Measurements from ENCODE around the gene CXorf66. TPM values are rescaled to one million over a fixed set of nuclear protein-coding genes. Genes with fewer than 3 reads are reported as not detected.

Gene CXorf66, protein sequence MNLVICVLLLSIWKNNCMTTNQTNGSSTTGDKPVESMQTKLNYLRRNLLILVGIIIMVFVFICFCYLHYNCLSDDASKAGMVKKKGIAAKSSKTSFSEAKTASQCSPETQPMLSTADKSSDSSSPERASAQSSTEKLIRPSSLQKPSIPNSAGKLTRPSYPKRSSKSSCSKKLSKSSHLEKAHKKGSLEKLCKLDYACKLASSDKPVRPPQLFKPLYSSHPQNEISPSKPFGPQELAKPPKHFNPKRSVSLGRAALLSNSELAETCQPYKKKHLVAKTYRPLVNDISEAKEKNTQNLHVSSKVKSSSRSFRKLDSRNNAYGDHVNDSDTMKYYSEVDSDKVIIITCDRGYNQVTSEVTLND
- total RNA-seq: not detected

DNA sequence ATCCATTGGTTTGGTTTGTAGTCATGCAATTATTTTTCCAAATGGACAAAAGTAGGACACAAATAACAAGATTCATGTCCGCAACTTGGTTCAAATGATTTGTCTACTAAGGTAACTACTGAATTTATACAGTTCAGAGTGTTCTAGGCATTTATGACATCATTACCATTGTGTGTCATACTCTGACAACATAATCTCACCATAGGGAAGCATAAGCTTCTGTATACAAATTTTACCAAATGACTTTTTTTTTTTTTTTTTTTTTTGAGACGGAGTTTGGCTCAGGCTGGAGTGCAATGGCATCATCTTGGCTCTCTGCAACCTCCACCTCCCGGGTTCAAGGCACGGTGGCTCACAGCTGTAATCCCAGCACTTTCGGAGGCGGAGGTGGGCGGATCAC is at the start of gene CXorf66:
Gene CXorf66, minus strand, starts transcription at position 101 of the 400 bp plus-strand sequence. Its CDS starts 25 bp downstream, at position 76.

DNA sequence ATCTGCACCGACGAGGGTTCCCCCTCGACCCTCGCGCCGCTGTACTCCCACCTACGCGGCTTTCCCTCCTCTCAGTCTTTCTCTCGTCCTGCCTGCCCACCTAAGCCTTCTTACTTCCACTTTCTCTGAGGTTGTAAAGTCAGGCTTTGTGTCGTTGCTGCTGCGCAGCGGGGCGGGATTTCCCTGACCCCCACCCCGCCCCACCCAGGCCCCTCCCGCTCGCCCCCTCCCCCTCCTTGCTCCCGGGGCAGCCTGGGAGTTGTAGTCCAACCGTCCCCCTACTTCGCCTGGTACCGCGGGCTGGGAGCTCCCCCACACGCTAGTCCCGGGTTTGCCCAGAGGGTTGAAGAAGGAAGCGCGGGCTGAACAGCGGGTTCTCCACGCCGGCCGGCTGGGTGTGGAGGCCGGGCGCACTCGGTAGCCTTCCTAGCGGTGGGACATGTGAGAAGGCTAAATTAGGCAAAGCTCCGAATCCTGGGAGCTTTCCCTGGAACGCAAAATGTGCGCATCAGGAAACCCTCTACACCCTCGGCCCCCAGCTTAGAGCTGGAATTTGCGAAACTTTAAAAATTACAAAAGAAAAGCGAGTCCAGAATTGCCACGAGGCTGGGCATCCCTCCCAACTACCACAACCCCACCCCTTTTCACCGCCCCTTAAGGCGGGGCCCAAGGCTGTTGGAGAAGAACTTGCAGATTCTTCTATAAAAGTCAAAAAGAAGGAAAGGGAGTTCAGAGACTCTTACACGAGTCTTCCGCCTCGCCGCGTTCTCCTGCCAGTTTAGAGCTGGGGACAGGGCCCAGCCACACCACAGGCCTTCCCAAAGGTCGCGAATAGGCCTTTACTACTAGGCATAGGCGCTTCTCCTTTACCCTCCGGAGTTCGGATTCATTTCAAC is 32.2 kb downstream of the CXorf66 start, which contains the start of gene ATP11C:
Gene ATP11C, minus strand, starts transcription at position 153 of the 896 bp plus-strand sequence. CDS start 1,011 bp downstream, outside the sequence.

Other genes starting within 250 kb of the CXorf66 start
- gene ATP11C, start 32.5 kb downstream of the CXorf66 start, total RNA-seq: 38.6 TPM